ENCODE measurements around the gene FUBP1.

DNA sequence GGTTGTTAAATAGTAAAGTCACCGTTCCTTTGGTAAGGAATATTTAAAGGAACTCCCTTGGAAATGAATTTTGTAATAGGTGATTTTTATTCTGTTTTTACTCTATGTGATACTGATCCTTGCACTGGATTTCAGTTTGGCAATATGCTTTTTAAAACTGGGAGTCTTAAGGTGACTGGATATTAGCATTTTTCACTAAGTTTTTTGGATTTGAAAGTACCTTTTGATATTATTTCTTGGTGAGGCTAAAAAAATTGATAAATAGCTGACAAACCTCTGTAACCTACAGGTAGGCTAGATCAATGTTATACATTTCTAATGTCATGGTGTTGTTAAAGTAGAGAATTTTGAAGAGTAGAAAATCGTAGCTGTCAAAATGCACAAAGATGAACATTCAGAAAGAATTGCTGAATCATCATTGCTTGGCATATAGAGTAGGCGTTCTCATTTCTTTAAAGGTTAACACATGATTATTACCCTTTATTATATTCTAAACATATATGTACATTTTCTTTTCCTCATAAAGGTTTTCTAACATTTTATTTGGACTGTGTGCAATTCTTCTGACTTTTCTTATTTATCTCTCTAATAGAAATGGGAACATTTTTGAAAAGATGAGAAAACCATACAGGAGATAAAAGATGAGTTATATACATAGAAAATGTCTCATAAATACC is 24.3 kb upstream of the FUBP1 start:
- TF ChIP-seq, protein P1, sequence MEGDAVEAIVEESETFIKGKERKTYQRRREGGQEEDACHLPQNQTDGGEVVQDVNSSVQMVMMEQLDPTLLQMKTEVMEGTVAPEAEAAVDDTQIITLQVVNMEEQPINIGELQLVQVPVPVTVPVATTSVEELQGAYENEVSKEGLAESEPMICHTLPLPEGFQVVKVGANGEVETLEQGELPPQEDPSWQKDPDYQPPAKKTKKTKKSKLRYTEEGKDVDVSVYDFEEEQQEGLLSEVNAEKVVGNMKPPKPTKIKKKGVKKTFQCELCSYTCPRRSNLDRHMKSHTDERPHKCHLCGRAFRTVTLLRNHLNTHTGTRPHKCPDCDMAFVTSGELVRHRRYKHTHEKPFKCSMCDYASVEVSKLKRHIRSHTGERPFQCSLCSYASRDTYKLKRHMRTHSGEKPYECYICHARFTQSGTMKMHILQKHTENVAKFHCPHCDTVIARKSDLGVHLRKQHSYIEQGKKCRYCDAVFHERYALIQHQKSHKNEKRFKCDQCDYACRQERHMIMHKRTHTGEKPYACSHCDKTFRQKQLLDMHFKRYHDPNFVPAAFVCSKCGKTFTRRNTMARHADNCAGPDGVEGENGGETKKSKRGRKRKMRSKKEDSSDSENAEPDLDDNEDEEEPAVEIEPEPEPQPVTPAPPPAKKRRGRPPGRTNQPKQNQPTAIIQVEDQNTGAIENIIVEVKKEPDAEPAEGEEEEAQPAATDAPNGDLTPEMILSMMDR (conservative IDR thresholded peaks at IDR 0.05; ENCODE audit: low read length), result no peak
- TF ChIP-seq EZH2phosphoT487 (IDR thresholded peaks at IDR 0.05; ENCODE audit: borderline replicate concordance, low read depth, low read length), result no peak

Data from OCI-LY7 (cell line).